ENCODE data around the gene ACSS2.

DNA sequence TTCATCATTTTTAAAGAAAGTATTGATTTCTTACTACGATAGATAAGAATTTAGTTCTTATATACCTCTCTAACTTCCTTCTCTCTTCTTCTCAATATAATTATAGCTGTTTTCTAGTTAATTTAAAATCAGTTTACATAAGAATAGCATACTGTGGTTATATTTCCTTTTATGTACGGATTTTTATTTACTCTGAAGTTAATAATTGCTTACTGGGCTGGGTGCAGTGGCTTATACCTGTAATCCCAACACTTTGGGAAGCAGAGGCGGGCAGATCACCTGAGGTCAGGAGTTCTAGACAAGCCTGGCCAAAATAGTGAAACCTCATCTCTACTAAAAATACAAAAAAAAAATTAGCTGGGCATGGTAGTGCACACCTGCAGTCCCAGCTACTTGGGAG is 9.7 kb downstream of the ACSS2 start:
- TF ChIP-seq, protein P1, sequence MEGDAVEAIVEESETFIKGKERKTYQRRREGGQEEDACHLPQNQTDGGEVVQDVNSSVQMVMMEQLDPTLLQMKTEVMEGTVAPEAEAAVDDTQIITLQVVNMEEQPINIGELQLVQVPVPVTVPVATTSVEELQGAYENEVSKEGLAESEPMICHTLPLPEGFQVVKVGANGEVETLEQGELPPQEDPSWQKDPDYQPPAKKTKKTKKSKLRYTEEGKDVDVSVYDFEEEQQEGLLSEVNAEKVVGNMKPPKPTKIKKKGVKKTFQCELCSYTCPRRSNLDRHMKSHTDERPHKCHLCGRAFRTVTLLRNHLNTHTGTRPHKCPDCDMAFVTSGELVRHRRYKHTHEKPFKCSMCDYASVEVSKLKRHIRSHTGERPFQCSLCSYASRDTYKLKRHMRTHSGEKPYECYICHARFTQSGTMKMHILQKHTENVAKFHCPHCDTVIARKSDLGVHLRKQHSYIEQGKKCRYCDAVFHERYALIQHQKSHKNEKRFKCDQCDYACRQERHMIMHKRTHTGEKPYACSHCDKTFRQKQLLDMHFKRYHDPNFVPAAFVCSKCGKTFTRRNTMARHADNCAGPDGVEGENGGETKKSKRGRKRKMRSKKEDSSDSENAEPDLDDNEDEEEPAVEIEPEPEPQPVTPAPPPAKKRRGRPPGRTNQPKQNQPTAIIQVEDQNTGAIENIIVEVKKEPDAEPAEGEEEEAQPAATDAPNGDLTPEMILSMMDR (IDR thresholded peaks at IDR 0.05; ENCODE audit: low read length), result no peak
- TF ChIP-seq EZH2 (IDR thresholded peaks at IDR 0.05; ENCODE audit: borderline replicate concordance, low read length), result no peak
